Skeletal muscle tissue (tissue), 4 donors: ENCODE results near the gene CACNA2D3. TPM values are rescaled to one million over a fixed set of nuclear protein-coding genes. Genes with fewer than 3 reads are reported as not detected.

ENCODE experiments used
- H3K27ac ChIP-seq: one replicate; pipeline ENCODE4 v1.7.0; 2013; ENCODE audit warnings: mild to moderate bottlenecking, low read depth, low read length, inconsistent platforms
- H3K27me3 ChIP-seq, 3 donors: one replicate each; pipeline ENCODE4 v1.7.0; 2013; ENCODE audit warnings: low read length in 3 of 3; ENCODE audit not compliant: control insufficient read depth in 3 of 3, insufficient read depth in 3 of 3
- H3K36me3 ChIP-seq, 3 donors: one replicate each; pipeline ENCODE4 v1.7.0; 2013; ENCODE audit warnings: low read length in 3 of 3; ENCODE audit not compliant: control insufficient read depth in 3 of 3, insufficient read depth in 3 of 3
- H3K4me1 ChIP-seq, 3 donors: one replicate each; pipeline ENCODE4 v1.7.0; 2013; ENCODE audit warnings: low read length in 3 of 3, mild to moderate bottlenecking in 3 of 3; ENCODE audit not compliant: control insufficient read depth in 3 of 3, insufficient read depth in 3 of 3
- H3K4me3 ChIP-seq, 3 donors: one replicate each; pipeline ENCODE4 v1.7.0; 2013; ENCODE audit warnings: low read length in 3 of 3
- H3K9ac ChIP-seq, 3 donors: one replicate each; pipeline ENCODE4 v1.7.0; 2013; ENCODE audit warnings: low read length in 3 of 3, mild to moderate bottlenecking in 3 of 3, moderate library complexity in 2 of 3, low read depth in 1 of 3
- H3K9me3 ChIP-seq, 3 donors: one replicate each; pipeline ENCODE4 v1.7.0; 2013; ENCODE audit warnings: low read length in 3 of 3; ENCODE audit not compliant: control insufficient read depth in 3 of 3
- total RNA-seq: library from RNA; depleted of rRNA; stranded (reverse); fragments of >200 nt; gene quantifications from one replicate; pipeline ENCODE4 v1.2.3, GENCODE V29; 2014
- donor health status: Osteomylitis.

The CACNA2D3 gene
- total RNA-seq, 1 donor from 2014 or later: 3.1 TPM

GRCh38 chr3:54703923-54704322 is 581.6 kb downstream of the CACNA2D3 start:
- Histone ChIP-seq H3K4me1 (no peaks in the 10 kb centered on the region), H3K36me3 (no peaks in the 10 kb centered on the region), H3K27ac (no peak overlapping the region), H3K27me3 (no peaks in the 10 kb centered on the region), H3K9me3 (no peaks in the 10 kb centered on the region), H3K4me3 (no peak overlapping the region), H3K9ac (no peak overlapping the region)

GRCh38 chr3:54705730-54706129 is 583.4 kb downstream of the CACNA2D3 start:
- Histone ChIP-seq H3K4me1 (no peaks in the 10 kb centered on the region), H3K9ac (no peak overlapping the region), H3K27ac (no peak overlapping the region), H3K27me3 (no peaks in the 10 kb centered on the region), H3K9me3 (no peaks in the 10 kb centered on the region), H3K36me3 (no peaks in the 10 kb centered on the region), H3K4me3 (no peak overlapping the region)

GRCh38 chr3:54706738-54707137 is 584.4 kb downstream of the CACNA2D3 start:
- no peaks in the 10 kb centered on the region for H3K27me3 ChIP-seq
- H3K9ac ChIP-seq: no peak overlapping the region
- no peaks in the 10 kb centered on the region for H3K36me3 ChIP-seq
- no peak overlapping the region for H3K27ac ChIP-seq
- H3K4me3 ChIP-seq: no peak overlapping the region
- H3K9me3 ChIP-seq: no peaks in the 10 kb centered on the region
- no peaks in the 10 kb centered on the region for H3K4me1 ChIP-seq

GRCh38 chr3:54709785-54710184 is 587.4 kb downstream of the CACNA2D3 start:
- Histone ChIP-seq H3K36me3 (no peaks in the 10 kb centered on the region), H3K27me3 (no peaks in the 10 kb centered on the region), H3K4me3 (no peak overlapping the region), H3K9ac (no peak overlapping the region), H3K9me3 (no peaks in the 10 kb centered on the region), H3K4me1 (no peaks in the 10 kb centered on the region), H3K27ac (no peak overlapping the region)

GRCh38 chr3:54710954-54711353 is 588.6 kb downstream of the CACNA2D3 start:
- Histone ChIP-seq H3K4me3 (no peak overlapping the region), H3K9ac (no peak overlapping the region), H3K27me3 (no peaks in the 10 kb centered on the region), H3K9me3 (no peaks in the 10 kb centered on the region), H3K36me3 (no peaks in the 10 kb centered on the region), H3K27ac (no peak overlapping the region), H3K4me1 (no peaks in the 10 kb centered on the region)

GRCh38 chr3:54712539-54712938 is 590.2 kb downstream of the CACNA2D3 start:
- Histone ChIP-seq H3K9me3 (no peaks in the 10 kb centered on the region), H3K9ac (no peak overlapping the region), H3K4me1 (no peaks in the 10 kb centered on the region), H3K4me3 (no peak overlapping the region), H3K27me3 (no peaks in the 10 kb centered on the region), H3K36me3 (no peaks in the 10 kb centered on the region), H3K27ac (no peak overlapping the region)

GRCh38 chr3:54713031-54713430 is 590.7 kb downstream of the CACNA2D3 start:
- Histone ChIP-seq H3K27ac (no peak overlapping the region), H3K9me3 (no peaks in the 10 kb centered on the region), H3K9ac (no peak overlapping the region), H3K4me3 (no peak overlapping the region), H3K27me3 (no peaks in the 10 kb centered on the region), H3K36me3 (no peaks in the 10 kb centered on the region), H3K4me1 (no peaks in the 10 kb centered on the region)

- no peak overlapping the region for H3K4me3 ChIP-seq
- no peaks in the 10 kb centered on the region for H3K36me3 ChIP-seq
- H3K9ac ChIP-seq: no peak overlapping the region
- no peaks in the 10 kb centered on the region for H3K9me3 ChIP-seq
- H3K4me1 ChIP-seq: no peaks in the 10 kb centered on the region
- H3K27ac ChIP-seq: no peak overlapping the region
- no peaks in the 10 kb centered on the region for H3K27me3 ChIP-seq
These were observed 591.1 kb downstream of the CACNA2D3 start for GRCh38 chr3:54713455-54713854.

GRCh38 chr3:54714035-54714434 is 591.7 kb downstream of the CACNA2D3 start:
- no peak overlapping the region for H3K27ac ChIP-seq
- no peaks in the 10 kb centered on the region for H3K9me3 ChIP-seq
- H3K4me3 ChIP-seq: no peak overlapping the region
- no peaks in the 10 kb centered on the region for H3K36me3 ChIP-seq
- H3K4me1 ChIP-seq: no peaks in the 10 kb centered on the region
- no peaks in the 10 kb centered on the region for H3K27me3 ChIP-seq
- no peak overlapping the region for H3K9ac ChIP-seq

- Histone ChIP-seq H3K27ac (no peak overlapping the region), H3K4me3 (no peak overlapping the region), H3K9ac (no peak overlapping the region), H3K4me1 (no peaks in the 10 kb centered on the region), H3K27me3 (no peaks in the 10 kb centered on the region), H3K36me3 (no peaks in the 10 kb centered on the region), H3K9me3 (no peaks in the 10 kb centered on the region)
These were observed 595.2 kb downstream of the CACNA2D3 start for GRCh38 chr3:54717506-54717905.

- Histone ChIP-seq H3K36me3 (no peaks in the 10 kb centered on the region), H3K27ac (no peak overlapping the region), H3K27me3 (no peaks in the 10 kb centered on the region), H3K4me3 (no peak overlapping the region), H3K9me3 (no peaks in the 10 kb centered on the region), H3K4me1 (no peaks in the 10 kb centered on the region), H3K9ac (no peak overlapping the region)
These were observed 597.6 kb downstream of the CACNA2D3 start for GRCh38 chr3:54719914-54720313.
